ENCODE measurements around the gene TAS2R43. TPM values are rescaled to one million over a fixed set of nuclear protein-coding genes. Genes with fewer than 3 reads are reported as not detected.
"Not testable (repeated sequence)": the region's sequence is repeated elsewhere in the genome, so short reads cannot be mapped to it uniquely, and the experiment has no call there.

The TAS2R43 gene
- 1 to 10 TPM; 1.4 to 8.0 (median 3.0) TPM for total RNA-seq

GRCh38 chr12:11092128-11092527 is at the start of gene TAS2R43:
Gene TAS2R43, minus strand, starts transcription at chr12:11092313. Its CDS starts 84 bp downstream, at chr12:11092229.
- no peak for ATAC-seq (ENCODE audit: low FRiP score)
- no peak for TF ChIP-seq CTCF (IDR thresholded peaks at IDR 0.05)
- DNase-seq (ENCODE audit: low spot score): no peak

- ATAC-seq (ENCODE audit: low FRiP score) (no peak), DNase-seq (ENCODE audit: low spot score) (no peak)
- TF ChIP-seq CTCF (IDR thresholded peaks at IDR 0.05): no peak
Observed at GRCh38 chr12:11136075-11136474, 44.0 kb upstream of the TAS2R43 start.

- TF ChIP-seq CTCF (IDR thresholded peaks at IDR 0.05): no peak
- ATAC-seq (ENCODE audit: low FRiP score) (no peak), DNase-seq (ENCODE audit: low spot score) (no peak)
Observed at GRCh38 chr12:11134305-11134704, 42.2 kb upstream of the TAS2R43 start, which contains the start of gene TAS2R30. Gene TAS2R30, minus strand, starts transcription at chr12:11134644. Its CDS starts 400 bp downstream, at chr12:11134244.

GRCh38 chr12:11133816-11134215 is 41.7 kb upstream of the TAS2R43 start:
- no peak for TF ChIP-seq CTCF (IDR thresholded peaks at IDR 0.05)
- ATAC-seq (ENCODE audit: low FRiP score) (no peak), DNase-seq (ENCODE audit: low spot score) (no peak)

DNA sequence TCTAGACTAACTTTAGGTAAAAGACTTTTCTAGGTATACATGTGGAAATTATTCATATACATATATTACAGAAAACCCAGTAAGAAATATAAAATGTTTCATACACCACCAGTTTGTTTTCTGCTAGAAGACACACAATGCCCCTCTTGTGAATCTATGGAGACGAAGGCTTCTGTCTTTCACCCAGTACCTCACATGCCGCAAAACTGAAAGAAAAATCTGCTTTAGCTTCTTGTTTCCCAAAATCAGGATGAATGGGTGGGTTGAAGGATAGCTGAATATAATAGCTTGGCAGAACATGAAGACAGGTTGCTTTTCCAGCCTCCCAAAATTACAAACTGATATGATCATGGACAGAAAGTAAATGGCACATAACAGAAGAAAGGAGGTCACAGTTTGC is 41.0 kb upstream of the TAS2R43 start:
- no peak for TF ChIP-seq CTCF (IDR thresholded peaks at IDR 0.05)
- ATAC-seq (ENCODE audit: low FRiP score) (no peak), DNase-seq (ENCODE audit: low spot score) (no peak)

- no peak for TF ChIP-seq CTCF (IDR thresholded peaks at IDR 0.05)
- DNase-seq (ENCODE audit: low spot score): no peak
- no peak for ATAC-seq (ENCODE audit: low FRiP score)
Observed at GRCh38 chr12:11130999-11131398, 38.9 kb upstream of the TAS2R43 start.

GRCh38 chr12:11130382-11130781 is 38.3 kb upstream of the TAS2R43 start:
- no peak for ATAC-seq (ENCODE audit: low FRiP score)
- TF ChIP-seq CTCF (IDR thresholded peaks at IDR 0.05): no peak

DNA sequence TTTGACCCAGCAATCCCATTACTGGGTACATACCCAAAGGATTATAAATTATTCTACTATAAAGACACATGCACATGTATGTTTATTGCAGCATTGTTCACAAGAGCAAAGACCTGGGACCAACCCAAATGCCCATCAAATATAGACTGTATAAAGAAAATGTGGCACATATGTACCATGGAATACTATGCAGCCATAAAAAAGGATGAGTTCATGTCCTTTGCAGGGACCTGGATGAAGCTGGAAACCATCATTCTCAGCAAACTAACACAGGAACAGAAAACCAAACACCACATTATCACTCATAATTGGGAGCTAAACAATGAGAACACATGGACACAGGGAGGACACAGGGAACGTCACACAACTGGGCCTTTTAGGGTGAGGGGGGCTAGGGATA is 22.0 kb upstream of the TAS2R43 start:
- not testable (repeated sequence) for ATAC-seq (ENCODE audit: low FRiP score); DNase-seq (ENCODE audit: low spot score)

More at GRCh38 chr12:11130382-11130781, 38.3 kb upstream of the TAS2R43 start:
- DNase-seq (ENCODE audit: low spot score): no peak

GRCh38 chr12:11111213-11111612 is 19.1 kb upstream of the TAS2R43 start:
- ATAC-seq (ENCODE audit: low FRiP score); DNase-seq (ENCODE audit: low spot score): not testable (repeated sequence)
